IPS DF 6.9 (cell line): ENCODE results near the gene DMRT1.

Experiments
- DNase-seq: peaks from one replicate; pipeline ENCODE4 v3.0.0-alpha.2; 2013; ENCODE audit warnings: low read depth, low spot score
- H3K27ac ChIP-seq: one replicate; pipeline ENCODE4 v1.5.1; 2013; ENCODE audit warnings: low read length, control low read depth
- H3K27me3 ChIP-seq: 2 replicates; pipeline ENCODE4 v1.6.1; 2013; ENCODE audit warnings: mild to moderate bottlenecking, low read length; ENCODE audit not compliant: control insufficient read depth, insufficient read depth
- H3K36me3 ChIP-seq: 2 replicates; pipeline ENCODE4 v1.6.1; 2013; ENCODE audit warnings: low read length; ENCODE audit not compliant: control insufficient read depth, insufficient read depth
- H3K4me1 ChIP-seq: 2 replicates; pipeline ENCODE4 v1.6.1; 2013; ENCODE audit warnings: low read length; ENCODE audit not compliant: control insufficient read depth, insufficient read depth
- H3K4me3 ChIP-seq: 2 replicates; pipeline ENCODE4 v1.5.1; 2013; ENCODE audit warnings: mild to moderate bottlenecking, low read length
- H3K9me3 ChIP-seq: 2 replicates; pipeline ENCODE4 v1.6.1; 2013; ENCODE audit warnings: low read length, inconsistent platforms; ENCODE audit not compliant: control insufficient read depth, insufficient read depth
- WGBS: extraction: QIAGEN DNeasy Blood & Tissue Kit; methylation state at CpG from one replicate; pipeline ENCODE4 v1.1.7; 2013; ENCODE audit warnings: mixed read lengths, missing lambda C conversion rate; ENCODE audit not compliant: insufficient read length, insufficient coverage; 5-methylcytosine and 5-hydroxymethylcytosine counted together

DMRT1 gene

DNA sequence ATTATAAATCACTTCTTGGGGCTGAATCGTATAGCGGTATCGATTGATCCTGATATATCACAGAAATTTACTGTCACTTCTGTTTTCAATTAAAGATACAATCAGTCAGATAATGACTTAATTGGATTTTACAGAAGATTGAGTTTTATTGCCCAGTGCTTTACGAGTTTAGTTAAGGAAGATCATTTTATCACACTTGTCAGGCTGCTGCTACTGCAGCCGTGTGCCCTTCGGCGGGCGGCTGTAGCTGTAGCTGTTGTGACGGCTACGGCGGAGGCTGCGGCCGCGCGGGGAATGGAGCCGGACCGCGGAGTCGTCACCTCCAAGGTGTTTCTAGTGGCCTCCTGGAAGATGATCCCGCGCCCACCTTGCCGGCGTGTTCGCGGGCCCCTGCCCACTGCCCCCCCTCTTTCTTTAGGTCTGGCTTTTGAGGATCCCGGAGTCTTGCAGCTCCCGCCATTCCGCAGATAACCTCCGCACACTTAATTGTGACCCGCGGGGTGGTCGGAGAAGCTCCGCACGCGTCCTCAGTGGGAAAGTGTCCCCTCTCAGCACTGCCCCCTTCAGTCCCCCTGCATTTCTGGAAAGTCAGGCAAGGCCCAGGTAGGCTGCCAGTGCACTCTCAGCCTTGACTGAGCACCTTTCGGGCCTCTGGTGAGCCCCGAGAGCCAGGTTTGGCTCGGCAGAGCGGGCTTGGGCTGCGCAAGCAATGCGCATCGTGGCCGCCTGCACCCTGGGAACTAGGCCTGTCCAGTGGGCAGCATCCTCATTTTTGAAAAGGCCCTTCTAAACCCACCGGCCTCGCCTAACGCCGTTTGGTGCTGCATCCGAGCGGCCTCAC lies 128.0 kb downstream of the DMRT1 start:
- Histone ChIP-seq H3K27me3 (peaks cover 50% of the 10 kb centered on the region), H3K36me3 (no peaks in the 10 kb centered on the region), H3K4me3 (peak overlapping the region; percentile 6; the same call in 1 of the 2 replicates), H3K27ac (no peak overlapping the region), H3K4me1 (peaks cover 7% of the 10 kb centered on the region), H3K9me3 (no peaks in the 10 kb centered on the region)
- no CpG with 5 or more reads among the region's 49 CpGs for WGBS
- DNase-seq: no peak

DNA sequence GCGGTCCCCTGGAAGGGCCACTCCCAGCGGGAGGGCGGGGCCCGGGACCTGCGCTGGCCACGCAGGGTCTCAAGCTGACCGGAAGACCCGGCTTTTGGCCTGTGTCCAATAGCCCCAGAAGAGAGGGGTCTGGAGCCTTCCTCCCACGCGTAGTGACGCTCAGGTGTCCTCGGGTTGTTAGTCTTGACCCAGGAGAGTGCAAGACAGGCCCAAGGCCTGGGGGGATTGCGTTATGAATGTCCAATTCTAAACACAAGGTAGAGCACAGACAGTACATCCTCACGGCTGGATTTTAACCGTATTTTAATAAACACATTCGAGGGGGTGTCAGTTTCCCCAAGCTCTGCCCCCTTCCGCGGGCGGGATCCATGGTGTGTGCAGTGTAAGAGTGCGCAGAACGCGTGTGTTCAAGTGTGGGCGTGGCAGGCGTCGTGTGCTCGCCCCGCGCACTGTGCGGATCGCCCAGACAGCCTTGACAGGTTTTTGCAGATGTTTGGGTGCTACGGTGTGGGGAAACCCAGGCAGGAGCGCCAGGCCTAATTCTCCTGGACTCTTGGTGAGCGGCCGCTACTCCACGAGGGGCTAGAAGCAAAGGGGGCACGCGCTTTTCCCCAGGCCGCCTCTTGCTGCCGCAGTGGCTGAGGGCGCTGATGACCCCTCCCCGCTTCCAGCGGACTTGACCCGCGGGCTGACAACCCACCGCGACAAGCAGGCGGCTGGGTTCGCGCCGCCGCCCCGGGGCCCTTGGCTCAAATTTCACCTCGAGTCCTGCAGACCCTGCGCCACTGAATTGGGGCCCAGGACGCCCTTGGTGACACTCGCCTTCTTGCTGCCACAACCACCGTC lies 128.9 kb downstream of the DMRT1 start:
- Histone ChIP-seq H3K4me1 (peaks cover 7% of the 10 kb centered on the region), H3K9me3 (no peaks in the 10 kb centered on the region), H3K27me3 (peaks cover 58% of the 10 kb centered on the region), H3K27ac (no peak overlapping the region), H3K36me3 (no peaks in the 10 kb centered on the region), H3K4me3 (no peak overlapping the region; the same call in 1 of the 2 replicates)
- no peak for DNase-seq
- no CpG with 5 or more reads among the region's 57 CpGs for whole genome bisulfite sequencing

DNA sequence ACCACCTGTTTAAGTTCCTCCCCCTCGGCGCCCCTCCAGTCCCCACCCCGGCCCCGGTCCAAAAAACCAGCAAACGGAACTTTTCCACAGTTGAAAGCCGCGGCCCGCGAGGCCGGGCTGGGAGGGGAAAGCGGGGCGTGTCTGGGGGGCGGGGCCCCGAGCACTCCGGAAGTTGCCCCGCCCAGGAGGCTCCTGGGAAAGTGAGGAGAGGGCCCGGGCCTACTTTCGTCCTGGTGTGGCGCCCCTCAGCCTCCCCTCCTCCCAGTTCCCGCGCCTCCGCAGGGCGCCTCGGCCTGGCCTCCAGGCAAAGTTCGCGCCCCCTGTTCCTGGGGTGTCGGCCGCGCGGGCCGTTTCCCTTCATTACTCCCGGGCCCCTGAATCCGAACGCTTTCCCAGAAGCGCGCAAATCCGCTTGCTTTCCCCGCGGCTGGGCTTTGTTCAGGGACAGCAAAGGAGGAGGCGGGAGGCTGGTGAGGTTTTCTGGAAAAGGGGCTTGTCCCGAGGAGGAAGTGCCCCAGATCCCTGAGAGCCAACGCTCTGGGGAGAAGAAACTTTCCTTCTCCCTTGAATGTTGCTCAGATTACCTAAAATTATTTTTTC lies 130.5 kb downstream of the DMRT1 start:
- Histone ChIP-seq H3K4me3 (peak overlapping the region; percentile 35; the same call in 1 of the 2 replicates), H3K27ac (no peak overlapping the region), H3K4me1 (peaks cover 7% of the 10 kb centered on the region), H3K36me3 (no peaks in the 10 kb centered on the region), H3K27me3 (peaks cover 67% of the 10 kb centered on the region), H3K9me3 (no peaks in the 10 kb centered on the region)
- WGBS: no CpG with 5 or more reads among the region's 42 CpGs
- no peak for DNase-seq

DNA sequence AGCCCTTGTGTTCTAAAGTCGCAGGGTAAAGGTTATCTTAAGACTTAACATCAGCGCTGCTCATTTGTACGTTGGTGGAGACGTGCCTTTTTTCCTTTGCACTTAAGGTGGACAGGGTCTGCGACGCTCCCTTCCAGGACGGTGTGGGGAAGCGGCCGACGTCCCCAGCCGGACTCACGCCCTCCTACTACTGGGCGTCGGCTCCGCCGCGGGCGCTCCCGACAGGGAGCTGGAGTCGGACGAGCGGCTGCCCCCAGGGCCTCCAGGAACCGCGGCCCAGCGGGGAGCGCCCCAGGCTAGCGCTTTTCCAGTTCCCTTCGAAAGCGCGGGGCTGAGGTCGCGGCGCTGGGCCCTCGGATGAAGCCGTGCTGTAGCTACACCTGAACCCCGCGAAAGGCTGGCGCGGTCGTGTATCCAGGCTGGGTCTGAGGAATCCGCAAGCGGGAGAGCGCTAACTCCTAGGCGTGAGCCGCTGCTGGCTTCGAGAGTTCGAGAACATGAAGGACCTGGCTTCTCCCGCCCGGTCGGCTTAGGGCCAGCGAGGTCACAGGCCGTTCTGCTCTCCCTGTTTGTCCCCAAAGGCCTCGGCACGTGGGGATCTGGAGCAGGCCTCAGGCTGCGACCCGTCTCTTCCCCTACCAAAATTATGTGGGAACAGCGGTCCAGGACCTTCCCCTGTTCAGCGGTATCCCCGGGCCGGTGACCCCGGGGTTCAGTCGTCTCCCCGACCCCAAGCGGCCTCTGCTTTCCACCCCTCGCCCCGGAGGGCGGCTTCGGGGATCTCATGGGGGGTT lies 131.2 kb downstream of the DMRT1 start:
- no peaks in the 10 kb centered on the region for H3K9me3 ChIP-seq
- H3K27me3 ChIP-seq: peaks cover 73% of the 10 kb centered on the region
- no peak for DNase-seq
- no CpG with 5 or more reads among the region's 68 CpGs for WGBS
- peak overlapping the region; percentile 35; the same call in 1 of the 2 replicates for H3K4me3 ChIP-seq
- peaks cover 7% of the 10 kb centered on the region for H3K4me1 ChIP-seq
- no peak overlapping the region for H3K27ac ChIP-seq
- H3K36me3 ChIP-seq: no peaks in the 10 kb centered on the region

DNA sequence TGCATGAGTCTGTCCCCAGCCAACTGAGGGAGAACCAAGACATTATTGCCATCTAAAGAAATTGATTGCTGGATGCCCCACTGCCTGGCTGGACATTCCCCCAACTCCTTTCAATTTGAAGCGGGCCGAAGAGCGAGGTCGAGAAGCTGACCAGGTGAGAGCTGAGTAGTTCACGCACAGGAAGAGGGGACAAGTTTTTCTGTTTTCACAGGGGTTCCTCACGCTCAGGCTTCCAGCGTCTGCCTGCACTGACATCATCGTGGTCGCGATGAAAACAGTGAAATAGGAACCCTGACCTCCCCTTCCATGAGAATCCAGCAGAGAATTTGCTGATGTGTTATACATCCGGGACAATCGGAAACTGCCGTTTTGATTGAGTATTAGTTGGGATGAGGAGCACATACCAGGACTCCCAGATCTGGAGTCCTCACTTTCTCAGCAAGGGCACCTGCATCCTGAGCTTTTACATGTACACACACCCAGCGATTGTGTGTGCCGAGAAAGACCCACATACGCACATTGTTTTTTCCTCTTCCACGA lies 131.9 kb downstream of the DMRT1 start:
- Histone ChIP-seq H3K4me1 (peaks cover 7% of the 10 kb centered on the region), H3K27me3 (peaks cover 80% of the 10 kb centered on the region), H3K4me3 (no peak overlapping the region), H3K36me3 (no peaks in the 10 kb centered on the region), H3K9me3 (no peaks in the 10 kb centered on the region), H3K27ac (no peak overlapping the region)
- DNase-seq: no peak
- no CpG with 5 or more reads among the region's 17 CpGs for WGBS

DNA sequence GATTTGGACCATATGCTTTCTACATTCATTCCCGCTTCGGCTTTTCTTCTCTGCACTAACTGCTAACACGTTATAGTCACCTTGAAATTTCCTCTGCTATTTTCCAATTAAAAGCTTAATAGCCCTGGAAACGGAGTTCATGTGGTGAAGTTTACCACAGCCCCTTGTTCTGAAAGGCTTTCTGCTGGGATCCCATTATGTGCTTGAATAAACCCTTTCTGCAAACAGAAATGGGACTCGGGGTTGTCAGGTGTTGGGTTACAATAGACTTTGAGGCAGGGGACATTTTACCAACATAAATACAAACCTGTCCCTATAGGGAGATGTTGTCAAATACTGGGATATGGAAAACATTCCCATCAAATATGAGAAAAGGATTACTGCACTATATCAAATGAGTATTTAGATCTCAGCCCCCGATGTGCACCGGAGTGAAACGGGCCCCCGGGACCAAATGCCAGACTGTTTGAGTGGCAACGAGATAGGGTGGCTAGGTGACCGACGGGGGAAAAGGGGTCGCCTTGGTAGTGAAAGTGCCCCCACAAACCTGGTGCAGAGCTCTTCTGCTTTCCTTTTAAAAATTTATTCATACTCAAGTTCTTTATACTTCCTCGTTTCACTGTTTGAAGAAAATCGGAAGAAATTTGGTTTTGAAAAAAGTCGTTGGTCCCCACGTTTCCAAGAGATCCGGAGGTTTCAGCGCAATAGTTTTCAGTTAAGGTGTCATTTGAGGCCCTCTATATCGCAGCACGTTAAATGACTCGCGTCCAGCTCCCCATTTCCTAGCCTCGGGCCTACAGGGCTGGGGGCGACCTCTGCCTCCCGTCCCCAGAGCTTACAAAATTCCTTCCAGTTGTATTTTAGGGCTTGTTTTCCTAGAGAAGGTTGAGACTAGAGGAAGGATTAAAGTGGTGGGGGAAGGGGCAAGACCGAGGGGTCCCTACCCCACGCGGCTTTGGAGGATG lies 132.8 kb downstream of the DMRT1 start:
- H3K27ac ChIP-seq: no peak overlapping the region
- no peak for DNase-seq
- H3K9me3 ChIP-seq: no peaks in the 10 kb centered on the region
- H3K27me3 ChIP-seq: peaks cover 83% of the 10 kb centered on the region
- no peak overlapping the region for H3K4me3 ChIP-seq
- H3K36me3 ChIP-seq: no peaks in the 10 kb centered on the region
- H3K4me1 ChIP-seq: peaks cover 7% of the 10 kb centered on the region
- no CpG with 5 or more reads among the region's 29 CpGs for WGBS

DNA sequence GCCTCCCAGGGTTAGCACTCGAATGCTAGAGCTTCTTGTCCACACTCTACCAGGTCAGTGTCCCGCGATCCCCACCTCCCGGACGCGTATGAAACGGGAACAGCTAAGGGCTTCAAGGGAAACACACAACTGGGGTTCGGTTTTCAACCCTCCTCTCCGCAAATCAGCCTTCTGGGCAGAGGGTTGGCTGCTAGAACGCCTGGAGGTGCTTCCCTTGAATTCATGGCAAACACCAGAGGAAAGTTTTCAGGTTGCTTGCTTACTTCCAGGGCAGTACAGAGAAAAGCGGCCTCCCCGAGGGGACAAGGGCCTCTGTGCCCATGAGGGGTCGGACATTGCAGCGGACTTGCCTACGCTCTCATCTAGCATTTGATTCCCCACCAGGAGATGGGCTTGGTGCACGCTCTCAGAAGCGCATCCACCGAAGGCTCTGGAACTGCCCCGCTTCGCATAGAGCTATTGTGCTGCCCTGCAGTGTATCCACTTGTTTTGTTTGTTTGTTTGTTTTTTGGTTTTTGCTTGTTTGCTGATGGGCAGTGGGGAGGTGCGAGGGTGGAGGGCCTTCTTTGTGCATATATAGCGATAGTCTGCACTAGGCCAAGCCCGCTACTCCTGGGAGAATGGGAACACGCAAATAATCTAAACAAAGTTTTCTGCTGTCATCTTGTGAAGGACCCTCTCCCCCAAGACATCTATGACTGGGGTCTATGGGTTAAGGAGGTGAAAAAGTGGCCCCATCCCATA lies 133.7 kb downstream of the DMRT1 start:
- no peaks in the 10 kb centered on the region for H3K9me3 ChIP-seq
- H3K27ac ChIP-seq: no peak overlapping the region
- DNase-seq: no peak
- peaks cover 82% of the 10 kb centered on the region for H3K27me3 ChIP-seq
- no CpG with 5 or more reads among the region's 24 CpGs for WGBS
- H3K4me3 ChIP-seq: no peak overlapping the region
- H3K36me3 ChIP-seq: no peaks in the 10 kb centered on the region
- H3K4me1 ChIP-seq: peaks cover 7% of the 10 kb centered on the region

DNA sequence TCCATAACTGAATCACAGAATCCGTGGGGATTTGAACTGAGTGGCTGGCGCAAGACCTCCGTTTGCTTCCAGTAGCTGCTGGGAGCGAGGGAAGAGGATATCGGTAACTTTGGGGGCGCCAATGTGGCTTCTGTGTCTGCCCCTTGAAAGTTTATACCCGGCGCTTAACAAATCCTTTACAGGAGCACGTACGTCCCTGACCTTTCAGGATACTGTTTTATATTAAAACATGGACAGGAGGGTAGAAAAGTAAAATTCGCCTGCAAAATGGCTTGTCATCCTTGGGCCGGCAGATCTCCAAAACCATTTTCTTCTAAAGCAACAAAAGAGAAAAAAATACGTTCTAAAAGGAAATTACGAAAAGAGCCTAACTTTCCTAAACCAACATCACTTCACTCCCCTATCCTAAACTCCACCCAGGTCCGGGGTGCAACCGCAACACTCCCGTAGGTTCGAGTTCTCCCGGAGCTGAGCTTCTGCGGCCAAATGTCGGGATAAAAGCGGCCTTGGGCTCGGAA lies 134.3 kb downstream of the DMRT1 start:
- Histone ChIP-seq H3K27ac (no peak overlapping the region), H3K4me3 (peak overlapping the region; percentile 21; the same call in 1 of the 2 replicates), H3K36me3 (no peaks in the 10 kb centered on the region), H3K4me1 (peaks cover 3% of the 10 kb centered on the region; the same call in 1 of the 2 replicates), H3K27me3 (peaks cover 80% of the 10 kb centered on the region), H3K9me3 (no peaks in the 10 kb centered on the region)
- no CpG with 5 or more reads among the region's 23 CpGs for WGBS
- no peak for DNase-seq
